Lower leg skin (tissue), 4 donors: Measurements from ENCODE around the gene TIMD4. TPM values are rescaled to one million over a fixed set of nuclear protein-coding genes. Genes with fewer than 3 reads are reported as not detected.

ENCODE experiments used
- DNase-seq, 2 donors: peaks; one replicate each; pipeline ENCODE4 v3.0.0-alpha.2; 2019; ENCODE audit warnings: low spot score in 2 of 2
- H3K4me3 ChIP-seq: fragments of 200-600 bp; sonication (generic); 2 replicates; pipeline ENCODE4 v1.5.1; 2017; ENCODE audit warnings: mild to moderate bottlenecking, low read depth; ENCODE audit not compliant: poor library complexity, severe bottlenecking
- CTCF ChIP-seq, 3 donors: fragments of 450-650 bp; IDR thresholded peaks; one replicate each; pipeline ENCODE4 v1.5.1; 2016; ENCODE audit warnings: antibody characterized with exemption in 3 of 3, mild to moderate bottlenecking in 3 of 3, moderate library complexity in 2 of 3
- POLR2A ChIP-seq, 2 donors: fragments of 450-650 bp; IDR thresholded peaks; one replicate each; pipeline ENCODE4 v1.6.1; 2016 to 2017; ENCODE audit warnings: antibody characterized with exemption in 2 of 2, mild to moderate bottlenecking in 1 of 2, moderate library complexity in 1 of 2
- WGBS, 2 donors: methylation state at CpG; one replicate each; pipeline ENCODE4 v1.1.5; 2018; 5-methylcytosine and 5-hydroxymethylcytosine counted together
- intact Hi-C: fragments of 100-400 bp; cut with DNase I; formaldehyde crosslinking; loops from one replicate; pipeline ENCODE4 v1.15.0; 2023; ENCODE audit warnings: low total_unique reads
- total RNA-seq, 4 donors: library from RNA; depleted of rRNA; stranded (reverse); fragments of >200 nt; gene quantifications; one replicate each; pipeline ENCODE4 v1.1.0, GENCODE V29; 2016

Gene TIMD4
- total RNA-seq = under 1 TPM in 2 of 4 donors, not detected in 2; 0.23 to 0.71 TPM

- DNase-seq = peak in 1 of 2 donors; percentile 19
- no peak within 1 kb of the TSS for H3K4me3 ChIP-seq
- intact Hi-C loops = no loop called here
- TF ChIP-seq POLR2A (IDR thresholded peaks at IDR 0.05) = no peak
- TF ChIP-seq CTCF (IDR thresholded peaks at IDR 0.05) = no peak
- WGBS, 2 donors = 90 to 93% methylated on average over 4 of the region's 4 CpGs
Observed at GRCh38 chr5:156963125-156963524, at the start of gene TIMD4. Gene TIMD4, minus strand, starts transcription at chr5:156963226. Its CDS starts 28 bp downstream, at chr5:156963198.

DNA sequence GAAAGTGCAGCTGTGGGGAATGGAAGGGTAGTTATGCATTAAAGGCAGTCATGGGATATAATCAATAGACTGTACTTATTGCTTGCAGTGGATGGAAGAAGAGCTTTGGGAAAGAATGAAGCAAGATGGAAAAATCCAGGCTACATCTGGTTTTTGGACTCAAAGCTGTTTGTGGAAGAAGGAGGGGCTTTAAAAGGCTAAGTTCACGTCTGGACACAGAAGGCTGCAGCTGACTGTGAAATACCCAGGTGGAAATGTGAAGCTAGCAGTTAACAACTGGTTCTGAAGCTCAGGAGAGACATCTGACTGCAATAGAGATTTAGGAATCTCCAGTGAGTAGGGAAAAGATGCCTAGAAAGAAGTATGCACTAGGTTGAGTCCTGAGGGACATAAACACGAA lies 43.2 kb upstream of the TIMD4 start:
- no peak for DNase-seq
- no peak overlapping the region for H3K4me3 ChIP-seq
- 50 to 56% methylated on average over 2 of the region's 2 CpGs for WGBS, 2 donors
- intact Hi-C loops = no loop called here
- TF ChIP-seq CTCF (IDR thresholded peaks at IDR 0.05) (no peak), POLR2A (IDR thresholded peaks at IDR 0.05) (no peak)

DNA sequence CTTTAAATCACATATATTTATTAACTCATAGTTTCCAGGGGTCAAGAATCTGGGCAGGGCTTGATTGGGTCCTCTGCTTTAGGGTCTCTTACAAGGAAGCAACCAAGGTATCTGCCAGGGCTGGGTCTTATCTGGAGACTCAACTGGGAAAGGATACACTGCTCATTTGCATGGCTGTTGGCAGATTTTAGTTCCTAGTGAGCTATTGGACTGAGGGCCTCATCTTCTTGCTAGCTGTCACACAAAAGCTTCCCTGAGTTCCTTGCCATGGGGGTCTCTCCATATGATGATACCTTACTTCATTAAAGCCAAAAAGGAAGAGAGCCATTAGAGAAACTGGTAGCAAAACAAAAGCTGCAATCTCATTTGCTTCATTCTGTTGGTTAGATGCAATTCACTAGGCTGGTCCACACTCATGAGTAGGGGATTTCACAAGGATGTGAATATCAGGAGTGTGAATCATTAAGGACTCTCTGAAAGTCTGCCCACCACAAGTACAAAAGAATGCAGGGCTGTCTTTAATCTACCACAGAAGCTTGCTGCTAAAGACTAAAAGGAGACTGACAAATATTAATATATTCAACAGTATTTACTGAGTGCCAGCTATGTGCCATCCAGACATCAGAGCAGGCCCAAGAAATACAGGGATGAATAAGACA lies 42.0 kb upstream of the TIMD4 start:
- no peak for TF ChIP-seq CTCF (IDR thresholded peaks at IDR 0.05)
- no peak for TF ChIP-seq POLR2A (IDR thresholded peaks at IDR 0.05)

DNA sequence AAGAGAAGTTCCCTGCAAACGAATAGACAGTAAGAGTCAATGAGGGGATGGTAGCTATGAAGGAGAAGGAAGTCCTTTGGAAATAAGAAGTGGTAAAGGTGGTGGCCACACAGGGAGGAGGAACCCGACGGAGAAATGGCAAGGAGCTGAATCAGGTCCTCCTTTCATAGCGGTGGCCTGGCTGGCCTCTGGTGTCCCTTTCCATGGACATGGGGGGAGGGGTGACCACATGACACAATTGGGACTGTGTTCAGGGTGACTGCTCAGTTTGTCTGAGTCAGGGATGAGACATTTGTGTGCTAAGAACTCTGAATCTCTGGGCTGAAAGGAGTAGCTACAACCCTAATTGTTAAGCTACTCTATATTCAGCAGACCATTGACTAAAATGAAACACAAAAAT lies 28.7 kb upstream of the TIMD4 start:
- H3K4me3 ChIP-seq = no peak overlapping the region
- DNase-seq = no peak
- WGBS, 2 donors = 78 to 83% methylated on average over 4 of the region's 4 CpGs
- intact Hi-C loops = no loop called here
- TF ChIP-seq POLR2A (IDR thresholded peaks at IDR 0.05) = no peak
- TF ChIP-seq CTCF (IDR thresholded peaks at IDR 0.05) = no peak

More for the DNA sequence above, 42.0 kb upstream of the TIMD4 start:
- no peak for DNase-seq
- no peak overlapping the region for H3K4me3 ChIP-seq
- intact Hi-C loops = no loop called here

DNA sequence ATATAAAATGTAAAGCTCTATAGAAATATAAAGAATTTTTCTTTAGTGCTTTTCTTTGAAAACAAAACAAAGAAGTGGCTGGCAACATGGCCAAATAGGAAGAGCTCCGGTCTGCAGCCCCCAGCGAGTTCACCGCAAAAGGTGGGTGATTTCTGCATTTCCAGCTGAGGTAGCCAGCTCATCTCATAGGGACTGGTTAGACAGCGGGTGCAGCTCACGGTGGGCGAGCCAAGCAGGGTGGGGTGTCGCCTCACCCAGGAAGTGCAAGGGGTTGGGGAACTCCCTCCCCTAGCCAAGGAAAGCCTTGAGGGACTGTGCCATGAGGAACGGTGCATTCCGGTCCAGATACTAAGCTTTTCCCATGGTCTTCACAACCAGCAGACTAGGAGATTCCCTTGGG lies 21.0 kb upstream of the TIMD4 start:
- 81 to 89% methylated on average over 9 of the region's 9 CpGs for WGBS, 2 donors
- no peak overlapping the region for H3K4me3 ChIP-seq
- DNase-seq = no peak
- intact Hi-C loops = no loop called here
- TF ChIP-seq POLR2A (IDR thresholded peaks at IDR 0.05) (no peak), CTCF (IDR thresholded peaks at IDR 0.05) (no peak)

DNA sequence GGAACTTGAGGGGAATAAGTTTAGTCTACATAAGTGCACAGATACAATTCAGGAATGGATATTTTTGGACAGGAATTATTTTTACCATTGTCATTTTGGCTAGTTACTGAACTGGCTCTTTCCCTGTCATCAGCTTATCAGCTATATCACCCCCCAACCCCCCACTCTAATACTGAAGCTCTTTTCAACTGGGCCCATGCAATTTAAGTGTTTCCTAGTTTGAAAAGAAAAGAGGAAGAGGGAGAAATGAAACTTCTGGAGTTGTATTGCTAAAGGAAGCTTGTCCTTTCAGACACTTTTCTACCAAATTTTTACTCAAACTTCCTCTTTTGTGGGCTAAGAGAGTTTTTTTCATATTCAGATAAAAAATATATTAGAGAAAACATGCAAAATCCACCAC lies 18.5 kb upstream of the TIMD4 start:
- intact Hi-C loops = no loop called here
- H3K4me3 ChIP-seq = no peak overlapping the region
- TF ChIP-seq POLR2A (IDR thresholded peaks at IDR 0.05) (no peak), CTCF (IDR thresholded peaks at IDR 0.05) (no peak)
- no peak for DNase-seq
